ENCODE data around the gene BTBD2. TPM values are rescaled to one million over a fixed set of nuclear protein-coding genes. Genes with fewer than 3 reads are reported as not detected.
A peak's percentile ranks its signal among the peaks of the same experiment; 100 is the strongest.

BTBD2 gene
- polyA plus RNA-seq = 46.1 and 57.6 TPM in 2 replicates
- 58.8 and 71.8 TPM in 2 replicates for polyA minus RNA-seq

- H3K27ac ChIP-seq (ENCODE audit: low read length) = peak within 1 kb of the TSS; percentile 56
- H3K27me3 ChIP-seq (ENCODE audit: insufficient read depth, low read depth, low read length) = no peaks in the 10 kb centered on the region
- H3F3A ChIP-seq (ENCODE audit: insufficient read depth, low read length, poor library complexity, severe bottlenecking) = no peaks in the 10 kb centered on the region
- no peaks in the 10 kb centered on the region for H4K20me1 ChIP-seq (ENCODE audit: insufficient read depth)
- no peaks in the 10 kb centered on the region for H3K36me3 ChIP-seq (ENCODE audit: insufficient read depth, low read length)
- H3K79me2 ChIP-seq (replicated peaks; ENCODE audit: insufficient read depth, low read length) = peaks cover 21% of the 10 kb centered on the region
- no peaks in the 10 kb centered on the region for H3K9me2 ChIP-seq (ENCODE audit: insufficient read depth, low read length)
- no peaks in the 10 kb centered on the region for H3K9me3 ChIP-seq (ENCODE audit: low read length)
- H3K4me3 ChIP-seq (ENCODE audit: low read length) = peak within 1 kb of the TSS; percentile 71
- peak within 1 kb of the TSS; percentile 62 for H3K4me2 ChIP-seq (ENCODE audit: low read length)
- peak within 1 kb of the TSS; percentile 21 for H2AFZ ChIP-seq (ENCODE audit: low read depth, low read length)
- TF ChIP-seq MXI1 (conservative IDR thresholded peaks at IDR 0.05; ENCODE audit: poor library complexity, severe bottlenecking) = no peak
- peak; percentile 69 for TF ChIP-seq POLR2AphosphoS5 (IDR thresholded peaks at IDR 0.05)
- H3K9ac ChIP-seq (ENCODE audit: low read length) = peak within 1 kb of the TSS; percentile 80
These were observed at the start of gene BTBD2 for GRCh38 chr19:2015608-2015950. TSS of gene BTBD2 (minus strand) at chr19:2015714. CDS start at chr19:2015703, 11 bp downstream.

- Histone ChIP-seq H3K9ac (ENCODE audit: low read length) (no peak overlapping the region), H2AFZ (ENCODE audit: low read depth, low read length) (no peak overlapping the region), H3K9me2 (ENCODE audit: insufficient read depth, low read length) (no peaks in the 10 kb centered on the region), H3K27me3 (ENCODE audit: insufficient read depth, low read depth, low read length) (no peaks in the 10 kb centered on the region), H3K9me3 (ENCODE audit: low read length) (no peaks in the 10 kb centered on the region), H3F3A (ENCODE audit: insufficient read depth, low read length, poor library complexity, severe bottlenecking) (no peaks in the 10 kb centered on the region), H3K27ac (ENCODE audit: low read length) (no peak overlapping the region), H3K4me2 (ENCODE audit: low read length) (no peak overlapping the region), H3K36me3 (ENCODE audit: insufficient read depth, low read length) (no peaks in the 10 kb centered on the region), H3K79me2 (replicated peaks; ENCODE audit: insufficient read depth, low read length) (no peaks in the 10 kb centered on the region), H4K20me1 (ENCODE audit: insufficient read depth) (no peaks in the 10 kb centered on the region), H3K4me3 (ENCODE audit: low read length) (no peak overlapping the region)
- TF ChIP-seq CTCF (IDR thresholded peaks at IDR 0.05; ENCODE audit: poor library complexity, severe bottlenecking) (no peak), MXI1 (conservative IDR thresholded peaks at IDR 0.05; ENCODE audit: poor library complexity, severe bottlenecking) (no peak), POLR2AphosphoS5 (IDR thresholded peaks at IDR 0.05) (no peak), TAF1 (IDR thresholded peaks at IDR 0.05; ENCODE audit: low read depth) (no peak), EP300 (conservative IDR thresholded peaks at IDR 0.05; ENCODE audit: poor library complexity, severe bottlenecking) (no peak), REST (IDR thresholded peaks at IDR 0.05; ENCODE audit: borderline replicate concordance) (no peak), RAD21 (conservative IDR thresholded peaks at IDR 0.05) (no peak), SMC3 (conservative IDR thresholded peaks at IDR 0.05; ENCODE audit: poor library complexity) (no peak), EZH2 (IDR thresholded peaks at IDR 0.05; ENCODE audit: borderline replicate concordance, insufficient read depth, low read length, poor library complexity, severe bottlenecking) (no peak)
These were observed 49.4 kb upstream of the BTBD2 start for GRCh38 chr19:2064788-2065524.

Data from neural cell (in vitro differentiated cells).